Measurements from ENCODE around the gene GALNT16. TPM values are rescaled to one million over a fixed set of nuclear protein-coding genes. Genes with fewer than 3 reads are reported as not detected.

GALNT16 gene
- total and polyA plus RNA-seq, 2 donors (not counting 1 experiment from before 2014, with no cell fraction given), result 0.09 to 3.4 TPM

- intact Hi-C loops (cut with micrococcal nuclease), result no loop called here
- H4K20me1 ChIP-seq (ENCODE audit: control insufficient read depth, insufficient read depth, low read length, poor library complexity, severe bottlenecking), result no peaks in the 10 kb centered on the region
These were observed 99.0 kb downstream of the GALNT16 start for GRCh38 chr14:69358966-69359365.

More at GRCh38 chr14:69358966-69359365, 99.0 kb downstream of the GALNT16 start:
- Histone ChIP-seq H3K79me2 (ENCODE audit: control insufficient read depth, insufficient read depth, low read length) (no peaks in the 10 kb centered on the region), H3K4me1 (ENCODE audit: control insufficient read depth in 2 of 2, insufficient read depth in 2 of 2, low read length in 2 of 2) (peaks cover 24 to 33% of the 10 kb centered on the region in 2 donors), H3K36me3 (replicated peaks in 1 of 2; ENCODE audit: control extremely low read depth in 1 of 2, control insufficient read depth in 1 of 2, extremely low read depth in 1 of 2, insufficient read depth in 2 of 2, low read length in 1 of 2) (no peaks in the 10 kb centered on the region), H3K27me3 (replicated peaks in 1 of 4; ENCODE audit: control extremely low read depth in 1 of 4, control insufficient read depth in 3 of 4, insufficient read depth in 4 of 4, low read length in 3 of 4) (peaks cover 0 to 5% (median 0%) of the 10 kb centered on the region in 4 experiments), H3K9me3 (ENCODE audit: control extremely low read depth in 1 of 3, control insufficient read depth in 2 of 3, insufficient read depth in 1 of 3, low read length in 2 of 3) (no peaks in the 10 kb centered on the region), H3K27ac (ENCODE audit: low read length in 2 of 2) (no peak overlapping the region), H2AFZ (ENCODE audit: insufficient read depth, low read depth, low read length, poor library complexity, severe bottlenecking) (no peak overlapping the region), H3K4me3 (ENCODE audit: control extremely low read depth in 1 of 5, extremely low read depth in 1 of 5, insufficient read depth in 1 of 5, low read depth in 2 of 5, low read length in 4 of 5) (no peak overlapping the region), H3K9ac (ENCODE audit: low read length) (no peak overlapping the region), H3K4me2 (replicated peaks; ENCODE audit: low read depth, low read length, poor library complexity, severe bottlenecking) (no peak overlapping the region)
- WGBS (ENCODE audit: insufficient coverage), result 96% methylated on average over 2 of the region's 3 CpGs
- Mint-ChIP-seq H3K27me3 (no peaks in the 10 kb centered on the region), H3K4me3 (no peak overlapping the region), H3K27ac (no peak overlapping the region), H3K9me3 (ENCODE audit: insufficient read depth) (no peaks in the 10 kb centered on the region), H3K4me1 (peaks cover 42% of the 10 kb centered on the region)
- no peak for DNase-seq
- TF ChIP-seq CTCF (IDR thresholded peaks at IDR 0.05) (no peak), EZH2 (IDR thresholded peaks at IDR 0.05; ENCODE audit: borderline replicate concordance, insufficient read depth, low read depth, low read length, poor library complexity, severe bottlenecking) (no peak)
- no peak for ATAC-seq (ENCODE audit: low read depth)
- ChIA-PET POLR2A (no interaction called here), CTCF (no interaction called here)
